Ectodermal cell (in vitro differentiated cells): Measurements from ENCODE around the gene FGD5.

Source experiments
- H3K27ac ChIP-seq: 2 replicates; pipeline ENCODE4 v1.7.0; 2013; ENCODE audit warnings: mild to moderate bottlenecking, low read depth, low read length; ENCODE audit not compliant: insufficient read depth, poor library complexity, severe bottlenecking
- H3K27me3 ChIP-seq: 2 replicates; pipeline ENCODE4 v1.7.0; 2013; ENCODE audit warnings: mild to moderate bottlenecking, low read length; ENCODE audit not compliant: insufficient read depth, control insufficient read depth, poor library complexity, severe bottlenecking
- H3K36me3 ChIP-seq: one replicate; pipeline ENCODE4 v1.7.0; 2013; ENCODE audit warnings: low read length; ENCODE audit not compliant: control insufficient read depth, insufficient read depth
- H3K4me1 ChIP-seq: one replicate; pipeline ENCODE4 v1.7.0; 2013; ENCODE audit warnings: low read length; ENCODE audit not compliant: control insufficient read depth, insufficient read depth
- H3K4me3 ChIP-seq: 2 replicates; pipeline ENCODE4 v1.7.0; 2013; ENCODE audit warnings: low read depth, low read length, control low read depth; ENCODE audit not compliant: insufficient read depth
- H3K9me3 ChIP-seq: 2 replicates; pipeline ENCODE4 v1.7.0; 2013; ENCODE audit warnings: mild to moderate bottlenecking, low read length, moderate library complexity; ENCODE audit not compliant: control insufficient read depth
- WGBS, 2 experiments: methylation state at CpG; one replicate each; pipeline ENCODE4 v1.1.7; 2013; ENCODE audit warnings: missing lambda C conversion rate in 2 of 2; 5-methylcytosine and 5-hydroxymethylcytosine counted together

FGD5 gene

DNA sequence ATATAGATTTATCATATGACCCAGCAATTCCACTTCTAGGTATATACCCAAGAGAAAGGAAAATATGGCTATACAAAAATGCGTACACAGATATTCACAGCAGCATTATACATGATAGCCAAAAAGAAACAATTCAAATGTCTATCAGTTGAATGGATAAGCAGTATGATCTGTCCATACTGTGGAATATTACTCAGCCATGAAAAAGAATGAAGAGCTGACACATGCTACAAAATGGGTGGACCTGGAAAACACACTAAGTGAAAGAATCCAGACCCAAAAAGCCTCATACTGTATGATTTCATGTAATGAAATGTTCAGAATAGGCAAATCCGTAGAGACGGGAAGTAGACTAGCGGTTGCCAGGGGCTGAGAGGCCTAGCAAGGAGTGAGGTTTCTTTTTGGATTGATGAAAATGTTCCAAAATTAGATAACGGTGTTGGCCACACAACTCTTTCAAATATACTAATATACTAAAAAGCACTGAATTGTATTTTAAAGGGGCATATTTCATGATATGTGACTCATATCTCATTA, 33.4 kb downstream of the FGD5 start:
- Histone ChIP-seq H3K4me3 (no peak overlapping the region), H3K27ac (no peak overlapping the region), H3K27me3 (no peaks in the 10 kb centered on the region), H3K4me1 (peaks cover 18% of the 10 kb centered on the region), H3K9me3 (no peaks in the 10 kb centered on the region), H3K36me3 (no peaks in the 10 kb centered on the region)
- WGBS, 2 experiments, result 95 to 97% methylated on average over 3 to 4 of the region's 5 CpGs

DNA sequence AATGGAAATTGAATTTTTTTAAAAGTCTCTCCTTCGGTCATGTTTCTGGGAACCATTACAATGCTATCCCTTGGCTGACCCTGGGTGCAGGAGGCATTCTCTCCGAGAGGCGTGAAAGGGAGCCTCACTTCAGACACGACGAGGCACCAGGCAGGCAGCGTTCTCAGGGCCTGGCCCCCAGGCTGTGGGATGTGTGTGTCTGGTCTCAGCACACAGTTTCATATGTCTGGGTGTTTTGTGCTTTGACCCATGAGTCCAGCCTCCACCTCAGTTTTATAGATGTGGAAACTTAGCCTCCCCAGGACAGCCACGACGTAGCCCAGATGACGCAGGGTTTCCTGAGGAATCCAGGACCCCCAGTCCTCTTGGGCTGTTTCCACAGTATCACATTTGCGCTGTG, 34.0 kb downstream of the FGD5 start:
- no peaks in the 10 kb centered on the region for H3K27me3 ChIP-seq
- no peak overlapping the region for H3K27ac ChIP-seq
- no peaks in the 10 kb centered on the region for H3K36me3 ChIP-seq
- H3K4me3 ChIP-seq, result no peak overlapping the region
- H3K4me1 ChIP-seq, result peaks cover 15% of the 10 kb centered on the region
- WGBS, 2 experiments, result 80 to 82% methylated on average over 10 of the region's 10 CpGs
- no peaks in the 10 kb centered on the region for H3K9me3 ChIP-seq

GRCh38 chr3:14853271-14853951, 34.6 kb downstream of the FGD5 start:
- Histone ChIP-seq H3K4me1 (peaks cover 9% of the 10 kb centered on the region), H3K9me3 (no peaks in the 10 kb centered on the region), H3K4me3 (no peak overlapping the region), H3K27ac (no peak overlapping the region), H3K36me3 (no peaks in the 10 kb centered on the region), H3K27me3 (no peaks in the 10 kb centered on the region)
- WGBS, 2 experiments, result 63 to 66% methylated on average over 15 of the region's 15 CpGs

- Histone ChIP-seq H3K9me3 (no peaks in the 10 kb centered on the region), H3K36me3 (no peaks in the 10 kb centered on the region), H3K4me1 (peaks cover 11% of the 10 kb centered on the region), H3K4me3 (no peak overlapping the region), H3K27me3 (no peaks in the 10 kb centered on the region), H3K27ac (no peak overlapping the region)
- WGBS, 2 experiments, result 72 to 73% methylated on average over 3 of the region's 3 CpGs
Observed at GRCh38 chr3:14857506-14857905, 38.7 kb downstream of the FGD5 start.

- no peak overlapping the region for H3K27ac ChIP-seq
- no peak overlapping the region for H3K4me3 ChIP-seq
- no peaks in the 10 kb centered on the region for H3K9me3 ChIP-seq
- peaks cover 7% of the 10 kb centered on the region for H3K4me1 ChIP-seq
- H3K36me3 ChIP-seq, result no peaks in the 10 kb centered on the region
- 90 to 94% methylated on average over 1 of the region's 1 CpG for WGBS, 2 experiments
- no peaks in the 10 kb centered on the region for H3K27me3 ChIP-seq
Observed at GRCh38 chr3:14858105-14858504, 39.3 kb downstream of the FGD5 start.

GRCh38 chr3:14859880-14860279, 41.1 kb downstream of the FGD5 start:
- no peak overlapping the region for H3K4me3 ChIP-seq

GRCh38 chr3:14861031-14861430, 42.3 kb downstream of the FGD5 start:
- peaks cover 2% of the 10 kb centered on the region for H3K4me1 ChIP-seq
- H3K36me3 ChIP-seq, result no peaks in the 10 kb centered on the region
- no peak overlapping the region for H3K27ac ChIP-seq
- H3K9me3 ChIP-seq, result no peaks in the 10 kb centered on the region
- no peaks in the 10 kb centered on the region for H3K27me3 ChIP-seq
- 61 to 62% methylated on average over 7 of the region's 7 CpGs for WGBS, 2 experiments
- no peak overlapping the region for H3K4me3 ChIP-seq

More at GRCh38 chr3:14859880-14860279, 41.1 kb downstream of the FGD5 start:
- WGBS, 2 experiments, result 93% methylated on average over 4 of the region's 4 CpGs
- Histone ChIP-seq H3K27me3 (no peaks in the 10 kb centered on the region), H3K4me1 (peaks cover 2% of the 10 kb centered on the region), H3K36me3 (no peaks in the 10 kb centered on the region), H3K27ac (no peak overlapping the region), H3K9me3 (no peaks in the 10 kb centered on the region)

DNA sequence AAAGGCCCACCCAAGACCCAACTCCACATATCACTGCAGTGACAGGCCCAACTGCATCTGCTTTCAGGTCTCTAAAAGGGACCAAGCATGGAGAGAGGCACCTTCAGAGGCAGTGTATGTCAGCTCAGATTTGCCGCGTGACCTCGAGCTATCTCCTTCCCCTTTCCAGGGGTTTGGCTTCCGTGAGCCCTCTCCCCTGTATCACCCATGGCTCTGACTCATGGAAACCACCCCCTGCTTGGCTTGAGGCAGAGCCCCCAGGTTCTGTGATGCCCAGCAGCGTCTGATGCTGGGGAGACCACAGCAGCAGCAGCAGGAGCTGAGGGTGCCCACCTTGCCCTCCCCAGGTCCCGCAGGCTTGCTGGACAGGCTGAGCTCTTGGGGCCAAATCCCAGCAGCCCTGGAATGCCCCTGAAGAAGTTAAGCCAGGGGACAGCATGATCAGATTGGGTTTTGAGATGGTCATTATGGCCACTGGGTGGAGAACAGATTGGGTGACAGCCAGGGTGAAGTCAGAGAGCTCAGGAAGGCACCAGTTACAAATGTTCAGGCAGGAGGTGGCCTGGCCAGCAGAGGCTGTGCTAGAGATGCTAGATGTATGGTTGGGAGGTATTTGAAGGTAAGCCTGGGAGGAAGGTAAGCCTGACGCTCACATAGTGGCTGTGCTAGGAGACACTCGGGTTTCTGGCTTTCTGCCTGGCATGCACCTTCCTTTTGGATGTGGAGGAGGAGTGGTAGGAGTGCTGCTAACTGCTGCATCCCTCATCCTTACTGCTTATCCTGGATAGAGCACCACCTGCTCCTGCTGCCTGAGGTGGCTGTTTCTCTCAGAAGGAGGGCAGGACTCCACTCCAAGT, 42.9 kb downstream of the FGD5 start:
- WGBS, 2 experiments, result 87 to 90% methylated on average over 8 of the region's 8 CpGs
- no peaks in the 10 kb centered on the region for H3K27me3 ChIP-seq

GRCh38 chr3:14862303-14862660, 43.5 kb downstream of the FGD5 start:
- peaks cover 2% of the 10 kb centered on the region for H3K4me1 ChIP-seq
- no peak overlapping the region for H3K4me3 ChIP-seq
- H3K36me3 ChIP-seq, result no peaks in the 10 kb centered on the region
- H3K27me3 ChIP-seq, result no peaks in the 10 kb centered on the region
- H3K9me3 ChIP-seq, result no peaks in the 10 kb centered on the region
- H3K27ac ChIP-seq, result no peak overlapping the region
- WGBS, 2 experiments, result 90 to 91% methylated on average over 4 of the region's 4 CpGs

More for the DNA sequence above, 42.9 kb downstream of the FGD5 start:
- Histone ChIP-seq H3K36me3 (no peaks in the 10 kb centered on the region), H3K9me3 (no peaks in the 10 kb centered on the region), H3K4me1 (peaks cover 2% of the 10 kb centered on the region), H3K4me3 (no peak overlapping the region), H3K27ac (no peak overlapping the region)

DNA sequence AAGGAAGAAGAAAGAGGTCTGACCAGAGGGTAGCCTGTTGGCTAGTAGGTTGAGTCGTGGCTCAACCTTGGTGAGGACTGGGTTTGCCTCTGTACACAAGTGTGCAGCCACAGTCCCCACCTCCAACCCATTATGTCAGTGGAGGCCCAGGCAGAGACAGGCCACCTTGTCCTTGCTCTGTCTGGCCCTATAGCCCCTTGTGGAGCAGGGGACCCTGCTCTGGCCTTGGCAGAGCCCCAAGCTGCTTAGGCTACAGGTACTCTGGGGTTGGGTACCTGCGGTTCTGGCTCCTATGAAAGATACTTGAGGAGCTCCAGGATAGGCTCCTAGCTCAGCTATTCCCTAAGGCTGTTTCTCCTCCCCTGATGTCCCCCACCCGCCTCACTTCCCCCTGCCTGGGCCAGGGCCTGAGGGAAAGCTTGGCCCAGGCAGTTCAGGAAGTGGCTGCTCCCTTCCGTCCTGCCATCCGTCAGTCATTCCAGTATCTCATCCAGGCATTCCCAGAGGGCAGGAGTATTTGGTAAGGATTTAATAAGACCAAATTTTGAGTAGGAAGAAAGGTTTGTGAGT, 44.0 kb downstream of the FGD5 start:
- peaks cover 2% of the 10 kb centered on the region for H3K4me1 ChIP-seq
- H3K9me3 ChIP-seq, result no peaks in the 10 kb centered on the region
- H3K27ac ChIP-seq, result no peak overlapping the region
- WGBS, 2 experiments, result 82 to 85% methylated on average over 5 of the region's 5 CpGs
- H3K27me3 ChIP-seq, result no peaks in the 10 kb centered on the region
- no peak overlapping the region for H3K4me3 ChIP-seq
- H3K36me3 ChIP-seq, result no peaks in the 10 kb centered on the region
